ENCODE data around the gene GTF3C1.

GRCh38 chr16:27475561-27475960, 74.2 kb downstream of the GTF3C1 start:
- TF ChIP-seq POLR2A (IDR thresholded peaks at IDR 0.05) (no peak), CTCF (IDR thresholded peaks at IDR 0.05) (no peak), POLR2AphosphoS5 (IDR thresholded peaks at IDR 0.05) (no peak), EP300 (IDR thresholded peaks at IDR 0.05) (no peak)
